HG03442 (cell line): ENCODE data around the gene RHBDD3.
"Not testable (repeated sequence)": the region's sequence is repeated elsewhere in the genome, so short reads cannot be mapped to it uniquely, and the experiment has no call there.

Experiments used
- ATAC-seq: cut with Tn5 transposase; IDR thresholded peaks from one replicate; pipeline ENCODE4 v1.9.1; 2021; ENCODE audit warnings: mild to moderate bottlenecking, moderate library complexity; ENCODE audit not compliant: unreplicated experiment

RHBDD3 gene

DNA sequence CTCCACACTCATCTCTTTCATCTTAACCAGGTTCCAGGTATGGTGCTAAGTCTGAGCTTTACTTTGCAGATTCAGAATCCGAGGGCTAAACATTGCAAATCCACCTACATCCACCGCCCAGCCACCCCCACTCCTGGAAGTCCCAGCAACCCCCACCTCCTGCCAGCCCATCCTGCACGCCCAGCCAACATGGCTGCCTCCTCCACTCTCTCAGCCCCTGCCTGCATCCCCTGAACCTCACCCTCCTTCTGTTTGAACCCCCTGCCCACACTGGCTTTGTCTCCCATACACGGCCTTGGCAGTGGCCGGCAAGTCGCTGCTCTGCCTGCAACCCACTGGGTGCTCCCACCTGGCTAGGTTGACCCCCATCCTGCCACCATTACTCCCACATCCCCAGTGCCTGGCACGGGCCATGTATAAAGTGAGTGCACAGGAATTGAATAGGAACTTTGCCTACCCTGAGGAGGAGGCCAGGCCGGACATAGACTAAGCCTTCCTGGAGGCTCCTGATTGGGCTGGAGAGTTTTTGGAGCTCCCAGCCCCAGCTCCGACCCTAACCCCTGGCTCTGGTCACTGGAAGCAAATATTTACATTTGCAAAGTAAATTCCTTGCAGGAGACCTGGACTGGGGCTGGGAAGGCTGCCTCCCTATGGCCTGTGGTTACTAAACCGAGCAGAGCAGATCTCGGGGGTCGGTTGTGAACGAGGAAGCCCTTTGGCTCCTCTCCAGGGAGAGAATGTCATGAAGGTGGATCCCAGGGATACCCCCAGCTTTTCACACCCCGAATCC lies 47.7 kb downstream of the RHBDD3 start:
- no peak for ATAC-seq

DNA sequence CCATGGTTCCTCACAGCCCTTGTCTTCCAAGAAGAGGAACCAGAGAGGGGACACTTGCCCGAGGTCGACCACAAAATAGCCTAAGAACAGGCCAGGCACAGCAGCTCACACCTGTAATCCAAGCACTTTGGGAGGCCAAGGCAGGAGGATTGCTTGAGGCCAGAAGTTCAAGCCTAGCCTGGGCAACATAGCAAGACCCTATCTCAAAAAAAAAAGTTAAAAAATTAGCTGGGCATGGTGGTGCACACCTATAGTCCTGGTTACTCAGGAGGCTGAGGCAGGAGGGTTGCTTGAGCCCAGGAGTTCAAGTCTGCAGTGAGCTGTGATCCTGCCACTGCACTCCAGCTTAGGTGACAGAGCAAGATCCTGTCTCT lies 48.4 kb downstream of the RHBDD3 start:
- ATAC-seq = not testable (repeated sequence)

DNA sequence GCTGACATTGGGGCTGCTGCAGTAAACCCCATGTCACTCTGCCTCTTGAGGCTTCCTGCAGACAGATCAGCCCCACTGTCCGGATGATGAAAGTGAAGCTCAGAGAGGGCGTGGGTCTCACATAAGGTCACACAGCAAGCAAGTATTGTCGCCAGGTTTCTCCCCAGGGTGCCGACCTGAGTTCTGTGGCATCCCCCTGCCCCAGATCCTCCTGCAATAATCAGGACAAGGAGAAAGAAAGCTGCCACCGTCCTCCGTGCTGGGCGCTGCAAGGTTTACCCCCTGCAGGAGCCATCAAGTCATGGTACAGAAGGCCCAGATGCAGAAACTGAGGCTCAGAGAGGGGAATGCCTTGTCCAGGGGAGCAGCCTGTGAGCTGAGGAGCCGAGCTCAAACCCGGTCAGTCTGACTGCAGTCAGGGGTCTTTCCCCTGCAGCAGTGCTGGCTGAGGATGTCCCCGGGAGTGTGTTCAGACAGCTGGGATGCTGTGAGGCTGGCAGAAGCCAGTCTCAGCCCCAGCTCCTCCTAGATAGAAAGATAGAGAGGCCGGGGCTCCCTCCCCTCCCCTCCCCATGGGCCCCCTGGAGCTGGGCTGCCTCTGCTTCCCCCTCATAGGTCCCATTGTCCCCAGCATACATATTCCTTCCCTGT lies 48.9 kb downstream of the RHBDD3 start:
- ATAC-seq = no peak

DNA sequence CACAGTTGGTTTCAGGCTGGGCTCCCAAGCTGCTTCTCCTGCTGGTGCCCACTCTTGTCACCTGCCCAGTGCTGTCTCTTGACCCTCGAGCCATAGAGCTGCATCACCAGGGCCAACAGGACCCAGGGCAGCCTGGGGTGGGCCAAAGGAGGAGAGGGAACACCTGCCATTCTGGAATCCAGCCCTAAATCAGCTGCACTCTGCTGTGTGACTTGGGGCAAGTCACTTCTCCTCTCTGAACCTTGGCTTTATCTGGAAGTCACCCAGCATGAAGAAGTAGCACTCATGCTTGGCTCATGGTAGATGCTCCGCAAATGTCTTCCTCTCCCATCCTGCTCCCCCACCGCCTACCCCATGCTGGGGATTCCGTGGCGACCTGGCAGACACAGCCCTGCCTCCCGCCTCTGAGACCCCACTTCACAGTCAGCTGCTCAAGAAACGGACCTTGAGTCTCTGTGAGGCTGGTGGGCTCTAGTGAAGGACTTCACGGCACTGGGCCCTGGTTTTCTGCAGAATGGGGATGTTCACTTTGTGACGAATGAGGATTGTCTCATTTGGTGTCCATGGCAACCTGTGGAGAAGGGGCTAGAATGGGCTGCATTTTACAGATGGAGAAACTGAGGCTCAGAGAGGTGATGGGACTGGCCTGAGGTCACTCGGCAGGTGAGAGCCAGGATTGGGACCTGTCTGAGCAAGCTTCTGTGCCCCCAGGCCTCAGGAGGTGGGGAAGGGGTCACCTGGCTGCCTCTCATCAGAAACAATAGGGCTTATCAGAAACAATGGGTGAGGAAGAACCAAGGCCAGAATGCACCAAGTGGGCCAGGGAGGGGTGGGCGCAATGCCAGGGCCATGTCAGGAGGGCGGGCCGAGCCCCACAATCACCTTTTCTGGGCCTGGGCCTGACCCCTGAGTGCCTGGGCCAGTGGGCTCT lies 49.7 kb downstream of the RHBDD3 start:
- no peak for ATAC-seq

DNA sequence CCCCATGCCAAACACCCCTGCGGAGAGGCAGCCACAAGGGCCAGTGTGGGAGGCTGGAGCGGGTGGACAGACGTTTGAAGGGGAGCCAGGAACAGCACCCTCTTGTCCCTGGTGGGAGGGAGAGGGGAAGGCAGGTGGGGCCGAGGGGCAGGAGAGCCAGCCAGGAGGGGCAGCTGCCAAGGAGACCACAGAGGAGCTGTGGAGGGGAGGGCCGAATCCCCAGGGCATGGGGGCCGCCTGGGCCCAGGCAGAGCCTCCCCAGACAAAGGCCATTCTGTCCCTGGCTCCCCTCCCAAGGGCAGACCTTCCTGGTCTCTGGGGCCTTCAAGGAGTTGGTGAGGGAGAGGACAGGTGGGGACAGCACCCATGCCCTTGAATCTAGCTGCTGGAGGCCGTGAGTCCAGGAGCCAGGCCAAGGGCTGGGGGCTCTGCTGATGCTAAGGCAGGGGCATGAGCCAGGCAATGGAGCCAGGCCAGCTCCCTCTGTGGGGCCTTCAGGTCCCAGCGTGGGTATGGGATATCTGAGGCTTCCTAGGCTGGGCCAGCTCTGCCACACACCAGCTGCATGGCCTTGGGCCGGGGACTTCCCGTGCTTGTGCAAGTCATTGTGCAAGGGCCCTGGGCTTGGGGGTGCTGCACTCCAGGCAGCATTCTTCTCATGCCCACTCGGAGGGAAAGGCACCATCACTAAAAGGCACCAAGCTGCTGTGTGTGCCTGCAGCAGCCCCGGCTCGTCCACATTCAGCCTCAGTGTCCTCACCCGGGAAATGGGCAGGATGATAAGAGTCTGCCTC lies 50.7 kb downstream of the RHBDD3 start:
- ATAC-seq = no peak

DNA sequence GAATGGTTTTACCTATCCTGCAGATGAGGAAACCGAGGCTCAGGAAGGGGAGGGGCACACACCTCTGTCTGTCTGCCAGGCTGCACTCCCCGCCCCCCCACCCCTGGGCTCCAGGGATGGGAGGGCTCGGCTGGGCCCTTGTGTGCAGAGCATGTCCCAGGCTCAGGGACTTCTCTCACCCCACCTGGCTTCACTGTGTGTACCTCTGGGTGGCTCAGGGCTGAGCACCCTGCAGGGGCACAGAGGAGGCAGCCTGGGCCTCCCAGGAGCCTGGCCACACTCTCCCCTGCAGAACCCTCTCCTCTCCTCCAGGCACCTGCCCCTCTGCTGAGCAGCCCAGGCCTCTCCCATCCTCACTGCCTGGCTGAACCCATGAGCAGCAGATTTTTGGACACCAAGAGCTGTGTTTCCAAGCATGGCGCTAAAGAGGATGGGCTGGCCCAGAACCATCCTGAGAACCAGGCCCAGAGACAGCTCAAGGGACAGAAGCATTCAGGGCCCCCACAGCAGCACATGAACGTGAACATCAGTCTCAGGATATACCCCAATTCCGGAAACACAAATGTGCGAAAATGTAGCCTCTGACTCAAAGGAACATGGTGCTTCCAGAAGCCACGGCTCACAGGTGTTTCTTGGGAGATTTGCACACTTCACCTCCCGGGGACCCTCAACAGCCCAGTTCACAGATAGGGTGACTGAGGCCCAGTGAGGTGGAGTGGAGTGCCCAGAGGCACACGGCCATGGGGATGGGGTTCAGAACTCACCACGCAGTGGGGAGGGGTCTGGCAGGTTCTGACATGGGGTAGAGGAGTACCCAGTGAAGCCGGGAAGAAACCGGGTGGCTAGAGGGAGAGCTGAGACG lies 51.5 kb downstream of the RHBDD3 start:
- no peak for ATAC-seq

DNA sequence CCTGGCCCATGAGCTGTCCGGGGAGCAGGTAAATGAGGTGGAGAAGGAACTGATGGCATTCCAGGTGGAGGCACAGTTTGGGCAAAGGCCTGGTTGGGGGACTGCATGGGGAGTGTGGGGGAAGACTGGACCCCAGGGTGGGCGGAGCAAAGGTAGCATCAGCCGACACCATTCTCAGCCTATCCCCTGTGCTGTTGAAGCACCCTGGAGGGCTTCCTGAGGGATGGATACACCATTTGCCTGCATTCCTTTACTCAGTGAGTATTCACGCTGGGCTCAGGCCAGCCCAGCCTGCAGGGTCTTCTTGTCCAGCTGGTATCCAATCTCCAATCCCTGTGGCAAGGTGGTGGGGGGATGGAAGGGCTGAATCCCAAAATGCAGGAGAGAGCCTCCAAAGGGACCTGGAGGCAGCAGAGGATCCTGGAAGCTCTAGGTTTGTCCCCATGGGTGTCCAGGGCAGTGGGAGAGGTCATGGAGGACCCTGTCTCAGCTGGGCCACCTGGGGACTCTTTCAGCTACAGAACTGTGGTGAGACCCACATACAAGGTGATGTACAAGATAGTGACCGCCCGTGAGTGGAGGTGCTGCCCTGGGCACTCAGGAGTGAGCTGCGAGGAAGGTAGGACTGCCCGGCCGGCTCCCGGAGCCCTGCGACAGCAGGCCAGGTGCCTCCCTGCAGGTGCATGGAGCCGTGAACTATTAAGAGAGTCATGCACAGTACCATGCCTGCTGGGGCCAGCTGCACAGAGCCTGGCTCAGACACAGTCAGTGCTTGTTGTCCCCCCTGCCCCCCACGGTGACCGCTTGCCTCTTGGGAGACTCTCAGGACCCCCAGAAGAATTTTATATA lies 52.5 kb downstream of the RHBDD3 start:
- no peak for ATAC-seq

DNA sequence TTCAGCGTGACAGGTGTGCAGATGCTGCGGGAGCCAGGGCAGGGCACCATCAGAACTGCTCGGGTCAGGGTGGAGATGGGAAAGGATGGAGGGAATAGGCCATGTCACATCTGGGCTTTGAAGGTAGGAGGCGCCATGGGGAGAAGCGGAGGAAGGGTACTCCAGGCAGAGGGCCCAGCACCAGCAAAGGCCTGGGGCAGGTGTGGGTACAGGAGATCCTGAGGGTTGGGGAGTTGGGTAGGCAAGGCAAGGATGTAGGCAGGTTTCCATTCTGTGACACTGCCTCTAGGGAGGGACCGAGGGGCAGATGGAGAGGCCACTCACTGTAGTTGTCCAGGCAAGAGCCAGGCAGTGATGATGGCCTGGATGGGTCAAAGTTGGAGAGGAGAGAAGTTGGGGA lies 53.5 kb downstream of the RHBDD3 start:
- ATAC-seq = no peak

DNA sequence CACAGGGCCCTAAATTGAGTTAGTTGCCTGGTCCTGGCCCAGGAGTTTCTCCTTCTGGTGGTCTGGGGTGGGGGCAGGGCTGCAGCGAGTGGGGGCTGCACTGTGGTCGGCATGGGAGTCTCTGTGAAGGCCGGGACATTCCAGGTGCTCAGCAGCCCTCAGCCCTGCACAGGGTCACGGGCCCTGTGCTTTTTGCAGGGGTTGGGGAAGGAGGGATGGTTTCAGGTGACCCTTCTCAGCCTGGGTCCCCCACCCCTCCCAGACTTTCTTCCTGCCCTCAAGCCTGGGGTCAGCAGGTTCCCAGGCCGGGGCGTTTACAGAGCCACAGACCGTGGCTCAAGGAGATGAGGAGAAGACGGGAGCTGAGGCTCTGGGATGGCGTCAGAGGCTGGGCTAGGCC lies 54.3 kb downstream of the RHBDD3 start:
- ATAC-seq = no peak

DNA sequence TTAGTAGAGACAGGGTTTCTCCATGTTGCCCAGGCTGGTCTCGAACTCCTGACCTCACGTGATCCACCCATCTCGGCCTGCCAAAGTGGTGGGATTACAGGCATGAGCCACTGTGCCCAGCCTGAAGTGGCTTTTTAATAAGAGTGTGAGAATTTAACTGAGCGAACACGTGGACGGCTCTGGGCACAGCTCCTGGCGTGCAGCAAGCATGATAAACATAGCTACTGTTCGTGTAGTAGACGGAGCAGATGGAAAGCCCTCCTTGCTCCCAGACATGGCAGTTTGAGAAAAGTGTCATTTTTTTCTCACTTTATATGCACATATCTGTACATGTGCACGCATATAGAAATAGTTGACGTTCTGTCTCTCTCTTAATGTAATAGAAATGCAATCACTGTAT lies 55.0 kb downstream of the RHBDD3 start:
- no peak for ATAC-seq

DNA sequence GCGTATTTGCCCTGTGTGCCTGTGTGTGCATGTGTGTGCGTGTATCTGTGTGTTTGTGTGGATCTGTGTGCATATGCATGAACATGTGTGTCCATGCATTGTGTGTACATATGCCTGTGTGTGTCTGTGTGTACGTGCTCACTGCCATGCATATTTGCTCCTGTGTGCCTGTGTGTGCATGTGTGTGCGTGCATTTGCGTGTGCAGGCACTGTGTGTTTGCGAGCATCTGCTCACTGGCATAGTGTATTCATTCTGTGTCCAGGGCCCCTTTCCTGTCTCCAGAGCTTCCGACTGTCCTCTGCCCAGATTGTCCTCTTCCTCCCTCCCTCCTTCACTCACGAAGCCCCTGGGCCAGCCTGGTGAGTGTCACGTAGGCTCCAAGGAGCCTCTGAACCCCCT lies 56.3 kb downstream of the RHBDD3 start:
- no peak for ATAC-seq

DNA sequence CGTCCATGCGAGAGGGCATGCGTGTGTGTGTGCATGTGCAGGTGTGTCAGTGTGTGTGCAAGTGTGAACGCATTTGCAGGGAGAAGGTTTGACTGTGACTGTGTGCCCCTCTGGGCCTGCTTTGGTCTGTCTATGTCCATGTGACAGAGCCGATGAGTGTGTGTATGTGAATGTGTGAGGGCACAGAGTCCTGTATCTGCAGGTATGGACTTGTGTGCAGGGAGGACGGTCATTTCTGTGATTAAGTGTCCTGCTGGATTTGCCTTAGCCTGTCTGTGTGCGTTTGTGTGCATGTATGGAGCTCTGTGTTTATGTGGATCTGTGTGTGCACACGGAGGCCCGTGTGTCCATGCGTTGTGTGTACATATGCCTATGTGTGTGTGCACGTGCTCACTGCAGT lies 56.7 kb downstream of the RHBDD3 start:
- ATAC-seq = no peak
